HG03439 (cell line): ENCODE measurements around the gene JAZF1.
"Not testable (repeated sequence)": the region's sequence is repeated elsewhere in the genome, so short reads cannot be mapped to it uniquely, and the experiment has no call there.

Experiments used
- ATAC-seq: cut with Tn5 transposase; IDR thresholded peaks from one replicate; pipeline ENCODE4 v1.9.1; 2021; ENCODE audit warnings: mild to moderate bottlenecking, moderate library complexity; ENCODE audit not compliant: unreplicated experiment

The JAZF1 gene

DNA sequence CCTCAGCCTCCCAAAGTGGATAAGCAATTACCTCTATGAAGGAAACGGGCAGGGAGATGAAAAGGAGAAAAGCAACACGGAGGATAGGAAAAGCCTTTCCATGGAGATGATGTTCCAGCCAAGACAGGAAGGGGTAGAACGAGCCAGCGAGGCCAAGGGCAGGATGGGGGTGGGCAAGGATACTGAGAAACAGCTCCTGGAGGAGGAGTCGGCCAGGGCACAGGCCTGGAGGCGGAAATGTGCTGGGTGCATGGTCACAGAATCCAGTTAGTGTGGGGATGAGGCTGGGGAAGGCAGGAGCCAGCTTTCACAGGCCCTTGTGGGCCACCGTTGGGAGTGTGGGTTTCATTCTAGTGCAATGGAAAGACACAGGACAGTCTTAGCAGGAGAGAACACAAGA, 162.6 kb downstream of the JAZF1 start:
- ATAC-seq = no peak

DNA sequence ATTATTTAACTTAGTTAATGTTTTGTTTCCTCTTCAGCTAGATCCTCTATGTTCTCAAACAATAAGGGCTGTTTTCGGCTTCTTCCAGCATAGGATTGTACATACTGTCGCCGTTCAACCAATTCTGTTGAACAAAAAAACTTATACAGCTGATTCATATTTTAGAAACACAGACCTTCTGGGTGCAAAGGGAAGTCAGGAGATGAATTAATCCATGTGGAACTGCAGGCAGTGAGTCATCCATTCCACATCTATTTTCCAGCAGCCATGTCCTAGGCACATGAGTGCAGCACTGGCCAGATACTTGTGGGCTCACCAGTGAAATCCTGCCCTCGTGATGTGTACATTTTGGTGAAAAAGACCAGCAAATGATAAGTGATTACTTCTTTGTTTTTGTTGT, 163.2 kb downstream of the JAZF1 start:
- no peak for ATAC-seq

GRCh38 chr7:28016297-28016696, 164.3 kb downstream of the JAZF1 start:
- no peak for ATAC-seq

- no peak for ATAC-seq
Observed at GRCh38 chr7:28015169-28015568, 165.4 kb downstream of the JAZF1 start.

DNA sequence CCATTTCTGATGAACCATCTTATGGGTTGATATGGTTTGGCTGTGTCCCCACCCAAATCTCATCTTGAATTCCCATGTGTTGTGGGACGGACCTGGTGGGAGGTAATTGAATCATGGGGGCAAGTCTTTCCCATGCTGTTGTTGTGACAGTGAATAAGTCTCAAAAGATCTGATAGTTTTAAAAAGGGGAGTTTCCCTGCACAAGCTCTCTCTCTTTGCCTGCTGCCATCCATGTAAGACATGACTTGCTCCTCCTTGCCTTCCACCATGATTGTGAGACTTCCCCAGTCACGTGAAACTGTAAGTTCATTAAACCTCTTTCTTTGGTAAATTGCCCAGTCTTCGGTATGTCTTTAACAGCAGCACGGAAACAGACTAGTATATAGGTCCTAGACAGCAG, 166.3 kb downstream of the JAZF1 start:
- not testable (repeated sequence) for ATAC-seq

- ATAC-seq = no peak
Observed at GRCh38 chr7:28013441-28013840, 167.2 kb downstream of the JAZF1 start.

DNA sequence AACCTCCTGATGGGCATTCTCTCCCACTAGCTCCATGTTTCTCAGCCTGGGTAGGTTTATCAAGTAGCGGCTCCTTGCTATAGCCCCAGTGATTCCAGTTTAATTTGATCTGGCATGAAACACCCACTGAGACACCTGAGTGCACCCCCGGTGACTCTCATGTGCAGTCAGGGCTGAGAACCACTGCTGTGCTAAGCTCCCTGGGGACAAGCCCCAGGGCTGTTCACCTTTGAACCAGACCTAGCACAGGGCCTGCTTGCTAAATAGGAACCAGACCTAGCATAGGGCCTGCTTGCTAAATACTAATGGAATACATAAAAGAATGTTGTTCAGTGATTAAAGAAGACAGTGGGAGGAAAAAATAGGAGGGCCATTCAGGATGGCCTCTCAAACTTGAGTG, 167.6 kb downstream of the JAZF1 start:
- no peak for ATAC-seq

DNA sequence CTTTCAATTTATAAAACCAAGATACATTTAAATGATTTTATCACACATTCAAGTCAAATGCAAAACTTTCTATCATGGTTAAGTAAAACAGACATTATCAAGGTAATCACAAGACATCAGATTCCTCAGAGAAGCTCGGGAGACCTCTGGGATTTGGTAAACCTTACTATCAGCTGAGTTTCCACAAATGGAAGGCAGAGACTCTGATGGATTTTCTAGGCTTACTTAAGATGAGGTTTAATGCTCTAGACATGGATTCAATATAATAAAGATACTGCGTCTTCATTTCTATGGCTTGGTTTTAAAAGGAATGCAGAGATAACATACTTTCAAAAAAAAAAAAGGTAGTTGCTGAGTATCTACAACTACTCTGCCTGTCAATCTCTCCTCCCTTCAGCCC, 171.7 kb downstream of the JAZF1 start:
- no peak for ATAC-seq

DNA sequence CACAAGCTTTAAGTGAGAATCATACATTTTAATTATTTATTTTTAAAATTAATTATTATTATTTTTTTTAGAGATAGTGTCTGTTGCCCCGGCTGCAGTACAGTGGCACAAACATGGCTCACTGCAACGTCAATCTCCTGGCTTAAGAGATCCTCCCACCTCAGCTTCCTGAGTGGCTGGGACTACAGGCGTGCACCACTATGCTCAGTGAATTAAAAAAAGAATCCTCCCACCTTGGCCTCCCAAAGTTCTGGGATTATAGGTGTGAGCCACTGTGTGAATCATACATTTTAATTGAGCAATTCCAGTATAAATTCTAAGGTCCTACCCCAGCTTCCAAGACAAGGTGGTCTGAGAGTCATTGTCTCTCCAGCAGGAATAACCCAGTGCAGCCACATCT, 172.4 kb downstream of the JAZF1 start:
- ATAC-seq = no peak

GRCh38 chr7:28006491-28006890, 174.1 kb downstream of the JAZF1 start:
- no peak for ATAC-seq

DNA sequence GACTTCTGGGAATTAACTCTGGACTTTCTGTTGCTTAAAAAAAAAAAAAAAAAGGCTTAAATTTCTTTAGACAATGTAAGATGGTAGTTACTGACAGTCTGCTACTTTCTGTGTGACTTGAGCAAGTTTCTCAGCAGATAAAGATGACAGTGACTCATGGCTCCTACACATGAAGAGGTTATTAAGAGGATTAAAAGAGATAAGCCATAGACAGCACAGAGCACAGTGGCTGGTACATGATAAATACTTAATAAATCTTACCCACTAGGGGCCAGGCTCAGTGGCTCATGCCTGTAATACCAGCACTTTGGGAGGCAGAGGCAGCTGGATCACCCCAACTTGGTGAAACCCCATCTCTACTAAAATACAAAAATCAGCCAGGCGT, 174.8 kb downstream of the JAZF1 start:
- no peak for ATAC-seq

DNA sequence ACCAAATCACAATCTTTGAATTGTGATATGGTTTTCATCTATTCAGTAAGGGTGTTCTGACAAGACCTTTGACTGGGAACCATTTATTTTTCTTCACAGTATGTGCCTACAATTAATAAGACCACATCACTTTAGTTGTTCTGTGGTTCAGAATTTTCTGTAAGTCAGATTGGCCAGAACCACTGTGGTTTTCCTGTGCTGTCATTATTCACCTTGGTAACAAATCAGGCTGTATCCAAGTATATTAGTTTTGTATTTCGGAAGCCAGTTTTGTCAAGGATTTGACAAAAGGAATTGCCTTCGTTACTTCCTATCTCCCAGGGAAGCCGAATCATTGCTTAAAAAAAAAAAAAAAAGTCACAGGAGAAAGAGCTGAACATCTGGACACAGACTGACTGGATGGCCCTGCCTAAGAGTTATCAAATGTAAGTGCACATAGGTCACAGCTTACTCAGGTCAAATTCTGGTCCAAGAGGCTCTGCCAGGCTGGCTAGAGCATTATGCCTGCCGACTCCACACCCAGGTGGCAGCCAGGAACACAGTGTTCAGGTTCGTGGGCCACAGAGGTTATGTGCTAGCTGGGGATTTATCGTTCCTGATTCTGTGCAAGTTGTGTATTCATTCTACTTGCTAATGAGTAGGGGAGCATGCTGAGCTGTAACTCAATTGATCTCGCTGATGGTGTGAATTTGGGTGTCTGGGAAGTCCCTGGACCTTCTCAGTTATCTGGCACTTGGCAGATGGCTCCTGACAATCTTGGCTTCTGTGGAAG, 175.3 kb downstream of the JAZF1 start:
- no peak for ATAC-seq

GRCh38 chr7:28003408-28003807, 177.2 kb downstream of the JAZF1 start:
- ATAC-seq = no peak

DNA sequence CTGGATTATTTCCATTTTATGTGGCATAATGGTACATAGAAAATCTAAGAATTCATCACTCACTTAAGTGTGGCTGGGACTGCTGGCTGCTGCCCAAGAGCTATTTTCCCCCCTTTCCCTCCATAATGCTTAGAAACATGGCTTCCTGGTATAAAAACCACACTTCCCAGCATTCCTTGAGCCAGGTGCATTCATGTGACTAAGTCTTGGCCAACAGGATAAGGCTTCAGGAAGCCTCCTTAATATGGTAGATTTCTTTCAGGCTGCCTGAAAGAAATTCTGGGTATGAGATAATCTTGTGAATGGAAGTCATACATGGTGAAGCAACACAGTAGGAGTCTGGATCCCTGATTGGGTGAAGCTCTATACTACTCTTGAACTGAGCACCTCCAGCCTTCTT, 178.0 kb downstream of the JAZF1 start:
- no peak for ATAC-seq

- no peak for ATAC-seq
Observed at GRCh38 chr7:28001896-28002295, 178.7 kb downstream of the JAZF1 start.

DNA sequence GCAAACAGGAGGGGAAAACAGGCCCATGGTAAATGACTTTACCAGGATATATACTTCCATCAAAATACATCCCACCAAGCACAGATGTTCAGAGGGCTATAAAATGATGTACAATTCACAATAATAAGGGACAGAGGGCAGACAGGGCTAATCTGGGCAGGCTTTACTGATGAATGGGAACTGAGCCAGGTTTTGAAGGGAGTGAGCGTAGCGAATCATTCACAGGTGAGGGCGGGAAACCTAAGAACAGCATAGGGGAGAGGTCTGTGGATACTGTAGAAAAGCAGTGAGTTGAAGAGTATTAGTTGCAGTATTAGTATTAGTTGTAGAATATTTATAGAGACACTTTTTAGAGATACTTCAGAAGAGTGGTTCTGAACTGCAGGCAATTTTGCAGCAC, 180.8 kb downstream of the JAZF1 start:
- no peak for ATAC-seq

DNA sequence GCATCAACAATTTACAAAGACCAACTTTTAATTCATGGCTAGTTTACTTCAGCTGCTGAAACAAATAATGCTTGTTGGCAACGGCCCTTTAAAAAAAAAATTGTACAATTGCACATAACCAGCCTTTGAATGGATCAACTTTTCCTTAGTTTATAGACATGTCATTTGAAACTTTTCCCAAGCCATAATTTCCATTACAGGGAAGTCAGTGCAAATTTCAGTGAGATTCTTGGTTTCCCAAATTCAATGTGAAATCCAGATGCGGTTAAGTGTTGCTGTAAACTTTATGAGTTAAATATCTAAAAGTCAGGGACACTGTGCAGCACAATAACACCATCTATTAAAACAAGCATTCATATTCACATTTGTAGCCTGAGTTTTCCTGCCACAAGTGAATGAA, 182.2 kb downstream of the JAZF1 start:
- no peak for ATAC-seq

DNA sequence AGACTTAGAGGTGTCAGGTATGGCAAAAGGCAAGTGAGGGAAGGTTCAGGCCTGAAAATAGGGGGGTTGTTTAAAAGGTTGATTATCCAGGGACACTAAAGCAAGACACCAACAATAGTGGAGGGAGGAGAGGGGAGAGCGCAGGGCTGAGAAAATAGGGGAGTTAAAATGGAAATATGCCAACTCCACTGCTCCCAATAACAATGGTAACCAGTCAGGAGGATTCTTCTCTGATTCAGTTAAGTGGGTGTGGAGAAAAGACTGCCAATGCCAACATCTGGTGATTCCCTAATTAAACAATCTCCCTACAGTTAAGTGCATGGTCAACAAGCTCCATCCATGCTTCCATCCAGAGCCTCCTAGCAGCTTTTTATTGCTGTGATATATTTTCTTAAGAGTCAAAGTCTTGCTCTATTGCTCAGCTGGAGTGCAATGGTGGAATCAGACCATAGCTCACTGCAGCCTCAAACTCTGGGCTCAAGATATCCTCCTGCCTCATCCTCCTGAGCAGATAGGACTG, 183.3 kb downstream of the JAZF1 start:
- ATAC-seq = no peak

GRCh38 chr7:27996141-27996540, 184.5 kb downstream of the JAZF1 start:
- ATAC-seq = no peak

DNA sequence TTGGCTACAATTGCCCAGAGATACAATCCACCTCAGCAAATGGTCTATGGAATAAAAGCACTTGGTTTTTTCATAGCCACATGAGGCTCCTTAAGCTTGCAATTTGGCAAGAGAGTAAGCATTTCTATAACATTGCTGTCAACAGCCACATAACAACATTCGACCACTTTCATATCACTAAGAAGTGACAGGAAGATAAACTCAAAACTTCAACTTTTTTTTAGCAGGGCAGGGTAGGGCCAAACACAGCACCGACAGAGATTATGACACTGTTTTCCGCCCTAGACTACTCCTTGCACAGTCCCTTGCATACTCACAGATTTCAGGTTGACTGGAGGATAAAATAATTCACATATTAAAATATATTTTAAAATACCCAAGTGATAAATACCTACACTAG, 185.4 kb downstream of the JAZF1 start:
- ATAC-seq = no peak

DNA sequence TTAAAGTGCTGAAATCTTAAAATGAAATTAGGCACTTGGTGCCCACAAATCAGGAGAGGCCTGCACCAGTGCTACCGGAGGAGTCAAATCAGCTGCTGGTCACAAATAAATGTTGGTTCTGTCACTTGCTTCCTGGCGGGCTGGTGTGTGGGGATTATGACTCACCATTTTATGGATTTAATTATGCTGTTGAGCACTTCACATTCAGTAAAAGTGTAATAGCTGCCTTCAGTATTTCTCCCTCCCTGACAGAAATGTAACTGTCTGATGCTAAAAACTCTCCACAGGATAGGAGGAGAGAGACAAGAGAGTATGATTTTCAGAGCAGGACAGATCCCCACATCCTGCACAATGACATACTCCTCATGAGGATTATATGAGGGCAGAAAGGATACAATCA, 186.0 kb downstream of the JAZF1 start:
- ATAC-seq = no peak

GRCh38 chr7:27992755-27993493, 187.7 kb downstream of the JAZF1 start:
- ATAC-seq = no peak
